ENCODE measurements around the gene RRP1.

Gene RRP1

DNA sequence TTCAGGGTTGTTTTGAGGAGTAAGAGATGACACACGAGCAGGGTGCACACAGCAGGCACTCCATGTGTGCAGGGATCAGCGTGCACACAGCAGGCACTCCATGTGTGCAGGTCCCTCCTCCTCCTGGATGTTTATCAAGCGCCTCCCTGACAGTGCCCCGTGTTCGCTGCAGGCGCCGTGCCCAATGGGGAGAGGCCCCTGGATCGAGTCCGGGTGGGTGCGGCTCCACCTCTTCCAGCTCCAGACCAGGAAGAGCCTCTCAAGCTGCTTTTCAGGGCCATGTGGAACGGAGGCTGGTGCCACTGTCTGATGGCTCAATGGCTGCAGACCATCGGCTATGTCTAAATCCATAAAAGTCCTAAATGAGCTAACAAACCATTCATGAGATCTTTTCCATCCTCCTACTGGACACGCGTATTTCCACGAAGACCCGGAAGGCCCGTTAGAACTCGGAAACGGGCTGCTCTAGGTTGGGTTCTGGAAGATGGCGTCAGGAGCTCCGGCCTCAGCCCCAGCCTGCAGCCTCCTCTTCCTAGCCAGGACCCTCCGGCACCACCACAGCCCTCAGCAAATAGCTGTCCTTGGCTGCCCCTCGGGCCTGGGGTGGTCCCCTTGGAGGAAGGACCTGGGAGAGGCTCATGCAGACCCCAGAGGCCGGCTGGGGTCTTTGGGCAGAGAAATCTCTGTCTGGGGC lies 36.0 kb downstream of the RRP1 start:
- H3K4me3 ChIP-seq (ENCODE audit: low read depth, low read length): no peak overlapping the region
- DNase-seq (ENCODE audit: low read depth): no peak
- no peak for TF ChIP-seq CTCF (IDR thresholded peaks at IDR 0.05; ENCODE audit: control insufficient read depth, extremely low read depth, insufficient read depth)

DNA sequence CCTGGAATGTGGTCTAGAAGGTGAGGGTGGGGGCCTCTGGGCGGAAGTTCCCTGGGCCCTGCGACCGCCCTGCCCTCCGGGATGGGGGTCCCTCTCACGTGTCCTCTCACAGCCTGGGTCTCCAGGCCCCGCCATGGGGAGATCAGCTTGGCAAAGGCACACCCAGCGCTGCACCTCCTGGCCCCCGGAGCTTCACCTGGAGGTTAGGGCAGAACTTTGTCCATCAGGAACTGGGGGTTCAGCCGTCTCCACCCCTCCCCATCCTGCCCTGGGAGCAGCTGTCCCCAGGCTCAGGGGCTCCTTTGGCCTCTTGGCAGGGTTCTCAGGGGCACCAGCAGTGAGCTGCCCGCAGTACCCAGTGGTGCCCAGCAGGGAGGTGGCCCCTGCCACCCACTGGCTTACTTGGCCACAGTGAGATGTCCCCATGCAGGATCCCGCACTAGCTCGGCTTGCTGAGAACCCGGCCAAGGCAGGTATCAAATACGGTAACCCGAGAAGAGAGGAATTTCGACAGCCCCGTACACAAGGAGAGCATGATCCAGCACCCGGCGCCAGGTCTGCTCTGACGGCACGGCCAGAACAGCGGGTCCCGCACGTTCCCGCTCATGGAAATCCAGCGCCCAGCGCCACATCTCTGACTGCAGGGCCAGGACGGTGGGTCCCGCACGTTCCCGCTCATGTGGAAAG lies 36.7 kb downstream of the RRP1 start:
- no peak; the same call in 1 of the 2 replicates for TF ChIP-seq CTCF (IDR thresholded peaks at IDR 0.05; ENCODE audit: control insufficient read depth, extremely low read depth, insufficient read depth)
- no peak overlapping the region for H3K4me3 ChIP-seq (ENCODE audit: low read depth, low read length)
- no peak for DNase-seq (ENCODE audit: low read depth)

GRCh38 chr21:43826623-43826974 lies 37.2 kb downstream of the RRP1 start:
- no peak for TF ChIP-seq CTCF (IDR thresholded peaks at IDR 0.05; ENCODE audit: control insufficient read depth, extremely low read depth, insufficient read depth)
- no peak for DNase-seq (ENCODE audit: low read depth)
- no peak overlapping the region for H3K4me3 ChIP-seq (ENCODE audit: low read depth, low read length)

DNA sequence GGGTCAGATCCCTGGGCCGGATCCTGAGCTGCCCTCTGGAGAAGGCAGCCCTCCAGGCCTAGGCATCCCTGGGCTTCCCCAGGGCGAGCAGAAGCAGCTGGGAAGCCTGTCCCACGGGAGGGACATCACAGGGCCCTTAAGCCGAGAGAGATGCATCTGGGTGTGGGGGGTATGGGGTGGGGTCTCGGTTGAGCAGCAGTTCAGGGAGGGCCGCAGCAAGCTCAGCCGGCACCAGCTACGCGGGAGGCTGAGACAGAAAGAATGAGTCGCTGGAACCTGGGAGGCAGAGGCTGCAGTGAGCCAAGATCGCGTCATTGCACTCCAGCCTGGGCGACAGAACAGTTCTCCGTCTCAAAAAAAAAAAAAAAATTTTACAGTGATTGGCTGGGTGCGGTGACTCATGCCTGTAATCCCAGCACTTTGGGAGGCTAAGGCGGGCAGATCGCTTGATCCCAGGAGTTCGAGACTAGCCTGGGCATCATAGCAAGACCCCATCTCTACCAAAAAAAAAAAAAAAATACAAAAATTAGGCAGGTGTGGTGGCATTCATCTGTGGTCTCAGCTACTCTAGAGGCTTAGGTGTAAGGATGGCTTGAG lies 37.7 kb downstream of the RRP1 start:
- H3K4me3 ChIP-seq (ENCODE audit: low read depth, low read length): no peak overlapping the region
- no peak for TF ChIP-seq CTCF (IDR thresholded peaks at IDR 0.05; ENCODE audit: control insufficient read depth, extremely low read depth, insufficient read depth)
- DNase-seq (ENCODE audit: low read depth): no peak

DNA sequence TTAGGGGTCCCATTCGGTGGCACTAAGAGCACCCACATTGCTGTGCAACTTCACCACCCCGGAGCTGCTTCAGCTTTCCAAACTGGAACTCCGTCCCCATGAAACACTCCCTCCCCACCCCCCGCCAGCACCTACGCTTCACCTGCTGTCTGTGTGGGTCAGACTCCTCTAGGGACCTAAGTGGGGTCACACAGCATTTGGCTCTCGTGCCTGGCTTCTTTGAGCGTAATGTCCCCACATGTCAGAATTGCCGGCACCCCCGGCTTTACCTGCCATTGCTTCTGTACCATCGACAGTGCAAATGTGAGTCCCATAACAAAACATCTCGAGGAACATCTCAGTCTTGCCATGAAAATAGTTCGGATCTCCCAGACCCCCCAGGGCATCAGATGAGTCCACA lies 39.8 kb downstream of the RRP1 start:
- H3K4me3 ChIP-seq (ENCODE audit: low read depth, low read length): no peak overlapping the region
- DNase-seq (ENCODE audit: low read depth): no peak
- TF ChIP-seq CTCF (IDR thresholded peaks at IDR 0.05; ENCODE audit: control insufficient read depth, extremely low read depth, insufficient read depth): no peak

- no peak for TF ChIP-seq CTCF (IDR thresholded peaks at IDR 0.05; ENCODE audit: control insufficient read depth, extremely low read depth, insufficient read depth)
- no peak for DNase-seq (ENCODE audit: low read depth)
- H3K4me3 ChIP-seq (ENCODE audit: low read depth, low read length): no peak overlapping the region
Measured at GRCh38 chr21:43829575-43830119, 40.3 kb downstream of the RRP1 start.

Measured in LNCaP clone FGC (cell line).